ENCODE measurements around the gene TAS2R42. TPM values are rescaled to one million over a fixed set of nuclear protein-coding genes. Genes with fewer than 3 reads are reported as not detected.

TAS2R42 gene
- total RNA-seq, 4 donors from 2014 or later: not detected

- Histone ChIP-seq H3K36me3 (no peaks in the 10 kb centered on the region), H3K9me3 (no peaks in the 10 kb centered on the region), H3K4me3 (replicated peaks in 1 of 3) (no peak overlapping the region), H3K27me3 (no peaks in the 10 kb centered on the region), H3K4me1 (peaks cover 14 to 19% of the 10 kb centered on the region in 2 donors), H3K27ac (no peak overlapping the region)
- no peak for TF ChIP-seq POLR2A (IDR thresholded peaks at IDR 0.05)
- no peak for TF ChIP-seq CTCF (IDR thresholded peaks at IDR 0.05)
- no peak for DNase-seq
- WGBS, 2 donors: 97 to 100% methylated on average over 2 of the region's 2 CpGs
- intact Hi-C loops (cut with DNase I): no loop called here
These were observed 12.7 kb downstream of the TAS2R42 start for GRCh38 chr12:11174022-11174421.

DNA sequence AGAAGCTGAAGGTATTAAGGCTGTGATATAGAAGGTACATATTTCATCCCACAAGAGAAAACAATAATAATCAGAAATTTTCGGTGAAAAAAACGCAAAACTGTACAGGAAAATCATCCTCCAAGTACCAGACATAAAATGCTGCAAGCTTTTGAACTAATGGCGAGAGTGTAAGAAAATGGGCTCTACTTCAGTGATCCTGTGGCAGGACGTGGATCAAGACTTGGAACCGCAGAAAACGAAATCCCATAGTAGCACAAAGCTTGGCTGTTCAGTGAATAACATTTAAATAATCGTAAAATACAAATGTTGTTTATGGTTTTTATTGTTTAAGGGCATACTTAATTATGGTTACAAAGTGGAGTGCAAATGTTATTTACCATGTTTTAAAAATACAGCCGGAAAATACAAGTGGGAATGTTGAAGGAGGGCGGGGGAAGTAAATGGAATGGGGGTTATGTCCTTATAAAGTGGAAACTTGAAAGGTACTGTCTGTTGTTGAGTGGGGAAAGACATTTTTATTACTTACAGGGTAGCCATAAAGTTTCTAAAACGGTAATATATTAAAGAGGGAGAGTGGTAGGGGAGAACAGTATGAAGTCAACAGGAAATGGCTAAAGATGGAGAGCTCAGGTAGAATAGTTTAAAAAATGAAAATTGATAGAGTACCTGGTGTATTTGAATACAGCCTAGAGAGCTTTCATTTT, 14.6 kb downstream of the TAS2R42 start:
- intact Hi-C loops (cut with DNase I): no loop called here
- TF ChIP-seq CTCF (IDR thresholded peaks at IDR 0.05) (no peak), POLR2A (IDR thresholded peaks at IDR 0.05) (no peak)
- Histone ChIP-seq H3K9me3 (no peaks in the 10 kb centered on the region), H3K4me3 (replicated peaks in 1 of 3) (peak overlapping the region in 2 of 3 donors; percentile 41 to 72), H3K27ac (peak overlapping the region; percentile 27 to 96 (median 95)), H3K27me3 (no peaks in the 10 kb centered on the region), H3K36me3 (no peaks in the 10 kb centered on the region), H3K4me1 (peaks cover 14 to 19% of the 10 kb centered on the region in 2 donors)
- DNase-seq: no peak
- 4% methylated on average over 10 of the region's 10 CpGs for WGBS, 2 donors

GRCh38 chr12:11171145-11171968, 15.4 kb downstream of the TAS2R42 start, which contains the start of gene SMIM10L1:
TSS of gene SMIM10L1 (plus strand) at chr12:11171194. CDS start at chr12:11171357, 163 bp downstream.
- H3K4me3 ChIP-seq (replicated peaks in 1 of 3): peak within 1 kb of the TSS; percentile 38 to 72 (median 41)
- no peaks in the 10 kb centered on the region for H3K9me3 ChIP-seq
- peak; percentile 92 to 94 for DNase-seq
- TF ChIP-seq POLR2A (IDR thresholded peaks at IDR 0.05) (peak in 1 of 2 donors; percentile 70), CTCF (IDR thresholded peaks at IDR 0.05) (no peak)
- H3K36me3 ChIP-seq: no peaks in the 10 kb centered on the region
- H3K27me3 ChIP-seq: no peaks in the 10 kb centered on the region
- 0 to 1% methylated on average over 42 to 65 of the region's 70 CpGs for WGBS, 2 donors
- peaks cover 14 to 19% of the 10 kb centered on the region in 2 donors for H3K4me1 ChIP-seq
- intact Hi-C loops (cut with DNase I): no loop called here
- peak within 1 kb of the TSS; percentile 84 to 96 (median 95) for H3K27ac ChIP-seq

- Histone ChIP-seq H3K27me3 (no peaks in the 10 kb centered on the region), H3K9me3 (no peaks in the 10 kb centered on the region), H3K4me3 (replicated peaks in 1 of 3) (peak overlapping the region; percentile 38 to 72 (median 41)), H3K36me3 (no peaks in the 10 kb centered on the region), H3K27ac (peak overlapping the region in 2 of 3 donors; percentile 95 to 96), H3K4me1 (peaks cover 14 to 19% of the 10 kb centered on the region in 2 donors)
- DNase-seq: no peak
- 3 to 6% methylated on average over 4 of the region's 4 CpGs for WGBS, 2 donors
- intact Hi-C loops (cut with DNase I): no loop called here
- TF ChIP-seq CTCF (IDR thresholded peaks at IDR 0.05) (no peak), POLR2A (IDR thresholded peaks at IDR 0.05) (no peak)
These were observed 16.0 kb downstream of the TAS2R42 start for GRCh38 chr12:11170810-11171144.

GRCh38 chr12:11166300-11166699, 20.4 kb downstream of the TAS2R42 start:
- no peak for TF ChIP-seq POLR2A (IDR thresholded peaks at IDR 0.05)
- no peak for TF ChIP-seq CTCF (IDR thresholded peaks at IDR 0.05)
- no peak overlapping the region for H3K4me3 ChIP-seq (replicated peaks in 1 of 3)
- intact Hi-C loops (cut with DNase I): no loop called here
- no peak for DNase-seq
- H3K27me3 ChIP-seq: no peaks in the 10 kb centered on the region
- H3K4me1 ChIP-seq: peaks cover 3 to 13% of the 10 kb centered on the region in 2 donors
- no peaks in the 10 kb centered on the region for H3K9me3 ChIP-seq
- H3K36me3 ChIP-seq: no peaks in the 10 kb centered on the region
- H3K27ac ChIP-seq: no peak overlapping the region

Data from thyroid gland (tissue), 4 donors.